HG03378 (cell line): ENCODE measurements around the gene DEFB110.
A peak's percentile ranks its signal among the peaks of the same experiment; 100 is the strongest.

Source experiments
- ATAC-seq: cut with Tn5 transposase; IDR thresholded peaks from one replicate; pipeline ENCODE4 v1.9.1; 2021; ENCODE audit warnings: mild to moderate bottlenecking, moderate library complexity; ENCODE audit not compliant: unreplicated experiment

Gene DEFB110

GRCh38 chr6:50021894-50022293, at the start of gene DEFB110:
Gene DEFB110 (minus strand): TSS chr6:50021994. CDS start chr6:50021935, 59 bp downstream.
- no peak for ATAC-seq

- ATAC-seq: no peak
These were observed 48.3 kb upstream of the DEFB110 start for GRCh38 chr6:50070101-50070500.

GRCh38 chr6:50062051-50062450, 40.3 kb upstream of the DEFB110 start:
- no peak for ATAC-seq

- ATAC-seq: no peak
These were observed 34.4 kb upstream of the DEFB110 start for GRCh38 chr6:50056242-50056641.

GRCh38 chr6:50049829-50050228, 28.0 kb upstream of the DEFB110 start, which contains the start of gene DEFB112:
Gene DEFB112 (minus strand): TSS chr6:50049929. CDS start chr6:50049869, 60 bp downstream.
- no peak for ATAC-seq

- no peak for ATAC-seq
These were observed 25.2 kb upstream of the DEFB110 start for GRCh38 chr6:50047026-50047425.

- ATAC-seq: no peak
These were observed 9.2 kb upstream of the DEFB110 start for GRCh38 chr6:50030777-50031562.

- ATAC-seq: no peak
These were observed 8.6 kb upstream of the DEFB110 start for GRCh38 chr6:50030350-50030749.

GRCh38 chr6:50025258-50025657, 3.5 kb upstream of the DEFB110 start:
- ATAC-seq: no peak

- no peak for ATAC-seq
These were observed 14.0 kb downstream of the DEFB110 start for GRCh38 chr6:50007819-50008218.

- no peak for ATAC-seq
These were observed 18.7 kb downstream of the DEFB110 start for GRCh38 chr6:50003139-50003538.

GRCh38 chr6:49995278-49995677, 26.5 kb downstream of the DEFB110 start:
- ATAC-seq: no peak

GRCh38 chr6:49988900-49989299, 32.9 kb downstream of the DEFB110 start:
- no peak for ATAC-seq

GRCh38 chr6:49987749-49988148, 34.0 kb downstream of the DEFB110 start:
- no peak for ATAC-seq

GRCh38 chr6:49986551-49986950, 35.2 kb downstream of the DEFB110 start:
- ATAC-seq: no peak

GRCh38 chr6:49982046-49982445, 39.7 kb downstream of the DEFB110 start:
- no peak for ATAC-seq

GRCh38 chr6:49980898-49981297, 40.9 kb downstream of the DEFB110 start:
- peak; percentile 69 for ATAC-seq

GRCh38 chr6:49979584-49979983, 42.2 kb downstream of the DEFB110 start:
- ATAC-seq: peak; percentile 25

GRCh38 chr6:49978332-49979226, 43.2 kb downstream of the DEFB110 start:
- peak; percentile 49 for ATAC-seq

GRCh38 chr6:49969605-49970004, 52.2 kb downstream of the DEFB110 start, which contains the start of gene DEFB113:
Gene DEFB113 (minus strand): TSS chr6:49969625. CDS start chr6:49969625, 0 bp downstream.
- ATAC-seq: no peak
